ENCODE measurements around the gene DFFB. TPM values are rescaled to one million over a fixed set of nuclear protein-coding genes. Genes with fewer than 3 reads are reported as not detected.

DFFB gene
- total and polyA plus RNA-seq, 2 experiments from 2014 or later = 5.5 to 6.2 TPM

DNA sequence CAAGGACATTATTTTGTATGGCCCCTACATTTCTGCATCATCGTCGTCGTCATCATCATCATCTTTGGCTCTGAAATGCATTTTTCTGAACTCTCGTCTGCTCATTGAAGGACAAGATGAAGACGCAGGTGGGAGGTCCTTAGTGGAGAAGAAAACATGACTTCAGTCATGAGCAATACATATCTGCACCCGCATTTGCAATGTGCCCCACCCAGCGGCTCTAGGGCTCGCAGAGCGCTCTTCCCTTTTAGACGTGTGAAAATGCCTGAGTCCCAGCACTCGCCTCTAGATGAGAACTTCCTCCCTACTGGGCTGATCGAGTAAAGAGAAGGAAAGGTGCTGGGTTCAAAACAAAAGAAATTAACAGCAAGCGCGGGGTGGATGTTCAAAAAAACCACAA lies 32.7 kb downstream of the DFFB start:
- Histone ChIP-seq H2AFZ (no peak overlapping the region), H3K9me3 (ENCODE audit: low read depth) (no peaks in the 10 kb centered on the region), H3K4me2 (no peak overlapping the region), H3K27ac (no peak overlapping the region), H3K4me3 (no peak overlapping the region), H3K36me3 (replicated peaks; ENCODE audit: insufficient read depth, low read depth) (no peaks in the 10 kb centered on the region), H3K4me1 (ENCODE audit: insufficient read depth) (no peaks in the 10 kb centered on the region), H4K20me1 (ENCODE audit: insufficient read depth, poor library complexity, severe bottlenecking) (peaks cover 2% of the 10 kb centered on the region), H3K27me3 (no peaks in the 10 kb centered on the region), H3K9me2 (replicated peaks; ENCODE audit: insufficient read depth) (no peaks in the 10 kb centered on the region), H3K79me2 (peaks cover 22% of the 10 kb centered on the region)
- no peak for TF ChIP-seq EZH2phosphoT487 (IDR thresholded peaks at IDR 0.05; ENCODE audit: low read depth, severe bottlenecking, unreplicated experiment)
- 99% methylated on average over 14 of the region's 14 CpGs for WGBS (ENCODE audit: low lambda C conversion rate, missing lambda C conversion rate)
- no peak for DNase-seq (ENCODE audit: low spot score)

- no peaks in the 10 kb centered on the region for H3K4me1 ChIP-seq (ENCODE audit: insufficient read depth)
- 94% methylated on average over 26 of the region's 26 CpGs for WGBS (ENCODE audit: low lambda C conversion rate, missing lambda C conversion rate)
- no peak for DNase-seq (ENCODE audit: low spot score)
- H3K79me2 ChIP-seq = peaks cover 29% of the 10 kb centered on the region
- H3K9me2 ChIP-seq (replicated peaks; ENCODE audit: insufficient read depth) = no peaks in the 10 kb centered on the region
- no peaks in the 10 kb centered on the region for H3K9me3 ChIP-seq (ENCODE audit: low read depth)
- no peak for TF ChIP-seq EZH2 (IDR thresholded peaks at IDR 0.05; ENCODE audit: borderline replicate concordance)
- TF ChIP-seq CTCF (IDR thresholded peaks at IDR 0.05; ENCODE audit: poor library complexity) = no peak
- no peak for TF ChIP-seq EZH2phosphoT487 (IDR thresholded peaks at IDR 0.05; ENCODE audit: low read depth, severe bottlenecking, unreplicated experiment)
- no peak overlapping the region for H3K27ac ChIP-seq
- H3K27me3 ChIP-seq = no peaks in the 10 kb centered on the region
- H3K4me3 ChIP-seq = no peak overlapping the region
- no peak overlapping the region for H3K4me2 ChIP-seq
- H3K36me3 ChIP-seq (replicated peaks; ENCODE audit: insufficient read depth, low read depth) = no peaks in the 10 kb centered on the region
- peaks cover 2% of the 10 kb centered on the region for H4K20me1 ChIP-seq (ENCODE audit: insufficient read depth, poor library complexity, severe bottlenecking)
- H2AFZ ChIP-seq = no peak overlapping the region
Observed at GRCh38 chr1:3890389-3891328, 33.4 kb downstream of the DFFB start.

GRCh38 chr1:3891329-3891865 lies 34.1 kb downstream of the DFFB start:
- no peak overlapping the region for H2AFZ ChIP-seq
- H3K36me3 ChIP-seq (replicated peaks; ENCODE audit: insufficient read depth, low read depth) = no peaks in the 10 kb centered on the region
- H3K4me1 ChIP-seq (ENCODE audit: insufficient read depth) = no peaks in the 10 kb centered on the region
- H3K4me3 ChIP-seq = no peak overlapping the region
- H3K79me2 ChIP-seq = peaks cover 36% of the 10 kb centered on the region
- no peak overlapping the region for H3K4me2 ChIP-seq
- no peaks in the 10 kb centered on the region for H3K9me3 ChIP-seq (ENCODE audit: low read depth)
- no peak for TF ChIP-seq EZH2 (IDR thresholded peaks at IDR 0.05; ENCODE audit: borderline replicate concordance)
- no peak for TF ChIP-seq EZH2phosphoT487 (IDR thresholded peaks at IDR 0.05; ENCODE audit: low read depth, severe bottlenecking, unreplicated experiment)
- no peak for TF ChIP-seq CTCF (IDR thresholded peaks at IDR 0.05; ENCODE audit: poor library complexity)
- H4K20me1 ChIP-seq (ENCODE audit: insufficient read depth, poor library complexity, severe bottlenecking) = peaks cover 2% of the 10 kb centered on the region
- no peaks in the 10 kb centered on the region for H3K27me3 ChIP-seq
- no peaks in the 10 kb centered on the region for H3K9me2 ChIP-seq (replicated peaks; ENCODE audit: insufficient read depth)
- no peak overlapping the region for H3K27ac ChIP-seq
- 98% methylated on average over 17 of the region's 17 CpGs for WGBS (ENCODE audit: low lambda C conversion rate, missing lambda C conversion rate)
- no peak for DNase-seq (ENCODE audit: low spot score)

- H3K4me2 ChIP-seq = no peak overlapping the region
- no peaks in the 10 kb centered on the region for H3K9me2 ChIP-seq (replicated peaks; ENCODE audit: insufficient read depth)
- no peak overlapping the region for H3K4me3 ChIP-seq
- 95% methylated on average over 14 of the region's 14 CpGs for WGBS (ENCODE audit: low lambda C conversion rate, missing lambda C conversion rate)
- peaks cover 50% of the 10 kb centered on the region for H3K79me2 ChIP-seq
- H3K4me1 ChIP-seq (ENCODE audit: insufficient read depth) = no peaks in the 10 kb centered on the region
- no peaks in the 10 kb centered on the region for H3K36me3 ChIP-seq (replicated peaks; ENCODE audit: insufficient read depth, low read depth)
- no peak for DNase-seq (ENCODE audit: low spot score)
- H3K27ac ChIP-seq = no peak overlapping the region
- peaks cover 2% of the 10 kb centered on the region for H4K20me1 ChIP-seq (ENCODE audit: insufficient read depth, poor library complexity, severe bottlenecking)
- H2AFZ ChIP-seq = no peak overlapping the region
- TF ChIP-seq EZH2phosphoT487 (IDR thresholded peaks at IDR 0.05; ENCODE audit: low read depth, severe bottlenecking, unreplicated experiment) (no peak), EZH2 (IDR thresholded peaks at IDR 0.05; ENCODE audit: borderline replicate concordance) (no peak)
- H3K27me3 ChIP-seq = no peaks in the 10 kb centered on the region
- no peaks in the 10 kb centered on the region for H3K9me3 ChIP-seq (ENCODE audit: low read depth)
Observed at GRCh38 chr1:3892748-3893147, 35.5 kb downstream of the DFFB start.

Data from hepatocyte (in vitro differentiated cells).